H54 (cell line): ENCODE results near the gene GSC.

Source experiments
- DNase-seq: peaks from one replicate; pipeline ENCODE4 v3.0.0; 2011; ENCODE audit warnings: low spot score, mixed read lengths; ENCODE audit not compliant: insufficient read length
- FAIRE-seq: peaks from 3 replicates; lab custom pipeline; 2011; peaks lifted over from hg19 to GRCh38; lab: Jason Lieb, UNC
- POLR2A ChIP-seq: IDR thresholded peaks from 2 replicates; pipeline ENCODE4 v1.6.1; 2011; ENCODE audit warnings: low read depth, mild to moderate bottlenecking, low read length

GSC gene

GRCh38 chr14:94775871-94776210 is 5.9 kb upstream of the GSC start:
- no peak for FAIRE-seq
- TF ChIP-seq POLR2A: no peak
- DNase-seq: no peak

GRCh38 chr14:94775091-94775870 is 5.4 kb upstream of the GSC start:
- DNase-seq (no peak), FAIRE-seq (no peak)
- TF ChIP-seq POLR2A: no peak

- DNase-seq: no peak
- FAIRE-seq: no peak
- no peak for TF ChIP-seq POLR2A
Observed at GRCh38 chr14:94774344-94775090, 4.6 kb upstream of the GSC start.

GRCh38 chr14:94773655-94774343 is 3.9 kb upstream of the GSC start:
- FAIRE-seq (no peak), DNase-seq (no peak)
- TF ChIP-seq POLR2A: no peak

GRCh38 chr14:94773061-94773648 is 3.2 kb upstream of the GSC start:
- DNase-seq (no peak), FAIRE-seq (no peak)
- TF ChIP-seq POLR2A: no peak

GRCh38 chr14:94772548-94772947 is 2.6 kb upstream of the GSC start:
- FAIRE-seq: no peak
- TF ChIP-seq POLR2A: no peak

GRCh38 chr14:94771906-94772490 is 2.1 kb upstream of the GSC start:
- no peak for FAIRE-seq

More at GRCh38 chr14:94772548-94772947, 2.6 kb upstream of the GSC start:
- no peak for DNase-seq

GRCh38 chr14:94771158-94771905 is 1.4 kb upstream of the GSC start:
- TF ChIP-seq POLR2A: no peak
- FAIRE-seq (no peak), DNase-seq (no peak)

More at GRCh38 chr14:94771906-94772490, 2.1 kb upstream of the GSC start:
- TF ChIP-seq POLR2A: no peak
- DNase-seq: no peak

- no peak for TF ChIP-seq POLR2A
- DNase-seq (no peak), FAIRE-seq (no peak)
Observed at GRCh38 chr14:94770815-94771157, 873 bp upstream of the GSC start.

GRCh38 chr14:94770251-94770749 is 387 bp upstream of the GSC start:
- no peak for TF ChIP-seq POLR2A
- FAIRE-seq (no peak), DNase-seq (no peak)

GRCh38 chr14:94768521-94769390 is 1.2 kb downstream of the GSC start:
- TF ChIP-seq POLR2A: no peak
- DNase-seq (no peak), FAIRE-seq (no peak)

- TF ChIP-seq POLR2A: no peak
- FAIRE-seq (no peak), DNase-seq (no peak)
Observed at GRCh38 chr14:94768141-94768520, 1.8 kb downstream of the GSC start.
